ENCODE data around the gene NPM3.

- no peak for TF ChIP-seq CTCF (conservative IDR thresholded peaks at IDR 0.05; ENCODE audit: low read depth, low read length)
- no peak for TF ChIP-seq POLR2A (IDR thresholded peaks at IDR 0.05; ENCODE audit: low read depth, low read length)
Measured at GRCh38 chr10:101776161-101776817, 7.0 kb downstream of the NPM3 start.
